B cell (primary cell): ENCODE data around the gene NACC1. TPM values are rescaled to one million over a fixed set of nuclear protein-coding genes. Genes with fewer than 3 reads are reported as not detected.

Experiments
- ATAC-seq: fragments of 200-7000 bp; cut with Tn5 transposase; one replicate; pipeline ENCODE4 v1.10.0; 2021; ENCODE audit warnings: low read depth, mild to moderate bottlenecking, moderate number of reproducible peaks, moderate library complexity
- CTCF ChIA-PET: fragments of 350-600 bp; sonication (Branson Sonifier 250); formaldehyde crosslinking; loops from one replicate; lab custom pipeline; 2021; ENCODE audit warnings: antibody characterized with exemption, inconsistent platforms; lab: Charles Lee
- POLR2A ChIA-PET: fragments of 350-600 bp; sonication (Branson Sonifier 250); formaldehyde crosslinking; loops from one replicate; lab custom pipeline; 2021; ENCODE audit warnings: antibody characterized with exemption; lab: Charles Lee
- DNase-seq: peaks from one replicate; pipeline ENCODE4 v3.0.0; 2013
- H2AFZ ChIP-seq: 2 replicates; pipeline ENCODE4 v1.6.1; 2012; ENCODE audit warnings: mild to moderate bottlenecking, low read depth, low read length; ENCODE audit not compliant: insufficient read depth, poor library complexity, severe bottlenecking
- H3K27ac ChIP-seq, 2 donors: 1 replicate in 1 of 2; 2 replicates in 1 of 2; pipeline ENCODE4 v1.5.1; 2012 to 2013; ENCODE audit warnings: low read length in 2 of 2, mild to moderate bottlenecking in 2 of 2, moderate library complexity in 1 of 2
- H3K27me3 ChIP-seq, 4 experiments: fragments of 200-600 bp in 1 of 4; sonication (generic) in 1 of 4; replicated peaks in 1 of 4; 1 replicate in 2 of 4; 2 replicates in 2 of 4; pipeline versions ENCODE4 v1.6.1 to v1.7.0; 2013 to 2016; ENCODE audit warnings: low read length in 3 of 4, mild to moderate bottlenecking in 2 of 4, mixed read lengths in 1 of 4, moderate library complexity in 1 of 4; ENCODE audit not compliant: insufficient read depth in 4 of 4, control insufficient read depth in 3 of 4; ENCODE audit errors: control extremely low read depth in 1 of 4
- H3K36me3 ChIP-seq, 2 experiments: replicated peaks in 1 of 2; 1 replicate in 1 of 2; 2 replicates in 1 of 2; pipeline versions ENCODE4 v1.6.1 to v1.7.1; 2013; ENCODE audit warnings: low read length in 1 of 2; ENCODE audit not compliant: insufficient read depth in 2 of 2, control insufficient read depth in 1 of 2; ENCODE audit errors: control extremely low read depth in 1 of 2, extremely low read depth in 1 of 2
- H3K4me1 ChIP-seq, 2 donors: fragments of 200-600 bp in 1 of 2; sonication (generic) in 1 of 2; 1 replicate in 1 of 2; 2 replicates in 1 of 2; pipeline versions ENCODE4 v1.5.1 to v1.6.1; 2013 to 2017; ENCODE audit warnings: low read length in 2 of 2; ENCODE audit not compliant: control insufficient read depth in 2 of 2, insufficient read depth in 2 of 2
- H3K4me2 ChIP-seq: replicated peaks from 2 replicates; pipeline ENCODE3; 2012; ENCODE audit warnings: mild to moderate bottlenecking, low read depth, low read length; ENCODE audit not compliant: poor library complexity, severe bottlenecking
- H3K4me3 ChIP-seq, 5 experiments: fragments of 200-600 bp in 1 of 5; sonication (generic) in 1 of 5; 1 replicate in 3 of 5; 2 replicates in 2 of 5; pipeline versions ENCODE4 v1.5.1 to v1.7.0; 2011 to 2016; ENCODE audit warnings: low read length in 4 of 5, mild to moderate bottlenecking in 4 of 5, low read depth in 2 of 5, control low read depth in 1 of 5, moderate library complexity in 1 of 5; ENCODE audit not compliant: insufficient read depth in 1 of 5; ENCODE audit errors: control extremely low read depth in 1 of 5, extremely low read depth in 1 of 5
- H3K79me2 ChIP-seq: fragments of 200-600 bp; sonication (generic); one replicate; pipeline ENCODE4 v1.6.0; 2016; ENCODE audit warnings: low read length; ENCODE audit not compliant: control insufficient read depth, insufficient read depth
- H3K9ac ChIP-seq: fragments of 200-600 bp; sonication (generic); 2 replicates; pipeline ENCODE4 v1.6.1; 2017; ENCODE audit warnings: mild to moderate bottlenecking, low read length, moderate library complexity
- H3K9me3 ChIP-seq, 3 donors: one replicate each; pipeline versions ENCODE4 v1.6.1 to v1.7.1; 2013; ENCODE audit warnings: low read length in 2 of 3; ENCODE audit not compliant: control insufficient read depth in 2 of 3, insufficient read depth in 1 of 3; ENCODE audit errors: control extremely low read depth in 1 of 3
- H4K20me1 ChIP-seq: 2 replicates; pipeline ENCODE4 v1.6.0; 2012; ENCODE audit warnings: mild to moderate bottlenecking, low read length; ENCODE audit not compliant: insufficient read depth, control insufficient read depth, poor library complexity, severe bottlenecking
- H3K27ac Mint-ChIP-seq: one replicate; pipeline ENCODE4 v1.8.0; 2021; ENCODE audit warnings: mixed read lengths
- H3K27me3 Mint-ChIP-seq: one replicate; pipeline ENCODE4 v1.8.0; 2021; ENCODE audit warnings: mixed read lengths
- H3K4me1 Mint-ChIP-seq: one replicate; pipeline ENCODE4 v1.8.0; 2021; ENCODE audit warnings: mixed read lengths
- H3K4me3 Mint-ChIP-seq: one replicate; pipeline ENCODE4 v1.8.0; 2021; ENCODE audit warnings: mixed read lengths
- H3K9me3 Mint-ChIP-seq: one replicate; pipeline ENCODE4 v1.8.0; 2022; ENCODE audit warnings: mixed read lengths; ENCODE audit not compliant: insufficient read depth
- CTCF ChIP-seq: fragments of 200-600 bp; IDR thresholded peaks from one replicate; pipeline ENCODE4 v1.8.0; 2022; ENCODE audit warnings: antibody characterized with exemption, mild to moderate bottlenecking
- EZH2 ChIP-seq: IDR thresholded peaks from 2 replicates; pipeline ENCODE4 v1.6.1; 2012; ENCODE audit warnings: borderline replicate concordance, low read depth, mild to moderate bottlenecking, moderate library complexity, low read length; ENCODE audit not compliant: insufficient read depth, poor library complexity, severe bottlenecking
- WGBS: methylation state at CpG from one replicate; pipeline ENCODE4 v1.1.5; 2013; ENCODE audit warnings: missing lambda C conversion rate; ENCODE audit not compliant: insufficient coverage; 5-methylcytosine and 5-hydroxymethylcytosine counted together
- intact Hi-C: fragments of 100-400 bp; cut with micrococcal nuclease; formaldehyde crosslinking; loops from one replicate; pipeline ENCODE4 v1.10.0; 2022
- polyA plus RNA-seq: library from polyadenylated mRNA; depleted of rRNA; stranded (reverse); fragments of >200 nt; gene quantifications from 2 replicates; pipeline ENCODE4 v1.2.3, GENCODE V29; 2012
- total RNA-seq, 2 donors: library from RNA; stranded (reverse); fragments of 120-200 nt in 1 of 2; gene quantifications; 1 replicate in 1 of 2; 2 replicates in 1 of 2; pipeline versions ENCODE4 v1.2.3 to v1.2.4, GENCODE V29; 2013 to 2022

The NACC1 gene
- total and polyA plus RNA-seq, 2 donors (not counting 1 experiment from before 2014, with no cell fraction given), result 25.9 to 27.5 TPM

GRCh38 chr19:13079542-13079986 is 38.5 kb upstream of the NACC1 start:
- peaks cover 6% of the 10 kb centered on the region for H3K27me3 Mint-ChIP-seq
- intact Hi-C loops, result no loop called here
- H3K4me3 Mint-ChIP-seq, result no peak overlapping the region
- H3K36me3 ChIP-seq, result no peaks in the 10 kb centered on the region
- DNase-seq (no peak), ATAC-seq (no peak)
- H3K27ac ChIP-seq, result no peak overlapping the region
- no peaks in the 10 kb centered on the region for H4K20me1 ChIP-seq
- H3K9ac ChIP-seq, result no peak overlapping the region
- no peaks in the 10 kb centered on the region for H3K4me1 Mint-ChIP-seq
- H3K79me2 ChIP-seq, result no peaks in the 10 kb centered on the region
- H3K4me2 ChIP-seq, result no peak overlapping the region
- H3K27ac Mint-ChIP-seq, result no peak overlapping the region
- no peaks in the 10 kb centered on the region for H3K27me3 ChIP-seq
- H3K4me1 ChIP-seq, result no peaks in the 10 kb centered on the region
- no peaks in the 10 kb centered on the region for H3K9me3 Mint-ChIP-seq
- TF ChIP-seq EZH2, result no peak
- no peak for TF ChIP-seq CTCF
- H3K9me3 ChIP-seq, result no peaks in the 10 kb centered on the region
- H2AFZ ChIP-seq, result no peak overlapping the region
- CTCF ChIA-PET, result interaction anchor here (0.6 to 2.0 kb wide), 2 partner anchors 23 to 103 kb away, joined by 3 to 12 read pairs; no protein-coding TSS in a partner anchor
- H3K4me3 ChIP-seq, result no peak overlapping the region
- WGBS, result 59% methylated on average over 16 of the region's 16 CpGs
- POLR2A ChIA-PET, result no interaction called here

- intact Hi-C loops, result no loop called here
- Histone ChIP-seq H3K27ac (no peak overlapping the region), H3K9ac (no peak overlapping the region), H3K79me2 (no peaks in the 10 kb centered on the region), H3K9me3 (no peaks in the 10 kb centered on the region), H4K20me1 (no peaks in the 10 kb centered on the region), H3K27me3 (no peaks in the 10 kb centered on the region), H3K4me3 (no peak overlapping the region), H3K4me2 (no peak overlapping the region), H3K36me3 (no peaks in the 10 kb centered on the region), H3K4me1 (no peaks in the 10 kb centered on the region), H2AFZ (no peak overlapping the region)
- H3K9me3 Mint-ChIP-seq, result no peaks in the 10 kb centered on the region
- no peak overlapping the region for H3K27ac Mint-ChIP-seq
- no peak for DNase-seq
- H3K4me1 Mint-ChIP-seq, result no peaks in the 10 kb centered on the region
- TF ChIP-seq EZH2 (no peak), CTCF (no peak)
- ChIA-PET CTCF (no interaction called here), POLR2A (no interaction called here)
- 86% methylated on average over 12 of the region's 14 CpGs for WGBS
- H3K27me3 Mint-ChIP-seq, result peaks cover 4% of the 10 kb centered on the region
- no peak for ATAC-seq
- H3K4me3 Mint-ChIP-seq, result no peak overlapping the region
Measured at GRCh38 chr19:13082192-13083007, 35.7 kb upstream of the NACC1 start.
